HCT116 (cell line): ENCODE data around the gene POU6F1. TPM values are rescaled to one million over a fixed set of nuclear protein-coding genes. Genes with fewer than 3 reads are reported as not detected.

ENCODE experiments used
- ATAC-seq: fragments of 200-7000 bp; cut with Tn5 transposase; 2 replicates; pipeline ENCODE4 v1.9.1; 2020; ENCODE audit warnings: mild to moderate bottlenecking, moderate library complexity
- BruUV-seq: library from RNA; stranded (reverse); fragments of 400-500 nt; replicated peaks from 2 replicates; lab custom pipeline; 2021; lab: Mats Ljungman, UMichigan
- CTCF ChIA-PET: fragments of 300-600 bp; sonication (Branson Sonifier 250); formaldehyde crosslinking; loops from one replicate; lab custom pipeline; 2021; ENCODE audit warnings: antibody characterized with exemption; lab: Charles Lee
- POLR2A ChIA-PET: fragments of 300-600, 350-600 bp; sonication (Branson Sonifier 250); formaldehyde crosslinking; loops from one replicate; lab custom pipeline; 2021; ENCODE audit warnings: antibody characterized with exemption; lab: Charles Lee
- RAD21 ChIA-PET, 2 experiments: fragments of 300-600 bp; sonication (Branson Sonifier 250); formaldehyde crosslinking; loops; one replicate each; lab custom pipeline; 2023; ENCODE audit warnings: low total read pairs in 2 of 2; ENCODE audit not compliant: uncharacterized antibody in 2 of 2, unreplicated experiment in 2 of 2, low non-redundant PET in 1 of 2; lab: Charles Lee
- DNase-seq: peaks from one replicate; pipeline ENCODE4 v3.0.0-alpha.2; 2010; ENCODE audit warnings: low read depth, low spot score
- H2AFZ ChIP-seq: fragments of 200-600 bp; shearing (Covaris generic), sonication (generic); 2 replicates; pipeline ENCODE4 v1.6.1; 2017; ENCODE audit warnings: low read depth, mixed run types, mixed read lengths, antibody characterized with exemption, low read length; ENCODE audit not compliant: poor library complexity, severe bottlenecking
- H3K27ac ChIP-seq: 2 replicates; pipeline ENCODE4 v1.5.1; 2012; ENCODE audit warnings: low read depth, low read length
- H3K27me3 ChIP-seq: fragments of 200-600 bp; sonication (generic); 2 replicates; pipeline ENCODE4 v1.6.1; 2016; ENCODE audit warnings: mixed run types, low read length, mixed read lengths; ENCODE audit not compliant: insufficient read depth
- H3K36me3 ChIP-seq, 2 experiments: fragments of 200-500 bp in 1 of 2; fragments of 200-600 bp in 1 of 2; sonication (Bioruptor generic) in 1 of 2; sonication (generic) in 1 of 2; 2 replicates each; pipeline versions ENCODE4 v1.5.1 to v1.6.1; 2014 to 2016; ENCODE audit warnings: low read length in 2 of 2, inconsistent platforms in 1 of 2, mixed read lengths in 1 of 2, mixed run types in 1 of 2; ENCODE audit not compliant: insufficient read depth in 2 of 2, control insufficient read depth in 1 of 2
- H3K4me1 ChIP-seq, 2 experiments: fragments of 200-600 bp in 1 of 2; sonication (generic) in 1 of 2; 2 replicates each; pipeline versions ENCODE4 v1.5.1 to v1.6.1; 2012 to 2017; ENCODE audit warnings: low read length in 2 of 2, inconsistent platforms in 1 of 2, mild to moderate bottlenecking in 1 of 2, mixed read lengths in 1 of 2, mixed run types in 1 of 2, moderate library complexity in 1 of 2; ENCODE audit not compliant: insufficient read depth in 2 of 2, control insufficient read depth in 1 of 2
- H3K4me2 ChIP-seq: fragments of 200-600 bp; sonication (generic); 2 replicates; pipeline ENCODE4 v1.6.1; 2017; ENCODE audit warnings: mixed run types, low read length, mixed read lengths
- H3K4me3 ChIP-seq, 2 experiments: fragments of 200-600 bp in 1 of 2; sonication (generic) in 1 of 2; replicated peaks in 1 of 2; 2 replicates each; pipeline ENCODE4 v1.5.1; 2011 to 2016; ENCODE audit warnings: low read length in 2 of 2, control low read depth in 1 of 2, low read depth in 1 of 2, mild to moderate bottlenecking in 1 of 2, mixed read lengths in 1 of 2, mixed run types in 1 of 2
- H3K79me2 ChIP-seq: fragments of 200-600 bp; sonication (generic); 2 replicates; pipeline ENCODE4 v1.6.1; 2017; ENCODE audit warnings: mild to moderate bottlenecking, mixed run types, low read length, moderate library complexity, mixed read lengths; ENCODE audit not compliant: insufficient read depth
- H3K9ac ChIP-seq: fragments of 200-600 bp; sonication (generic); 2 replicates; pipeline ENCODE4 v1.6.1; 2016; ENCODE audit warnings: low read length, mixed read lengths
- H3K9me2 ChIP-seq: fragments of 200-600 bp; sonication (generic), shearing (Covaris generic); 2 replicates; pipeline ENCODE4 v1.6.1; 2017; ENCODE audit warnings: mixed run types, mild to moderate bottlenecking, moderate library complexity; ENCODE audit not compliant: insufficient read depth
- H3K9me3 ChIP-seq, 2 experiments: fragments of 200-500 bp in 1 of 2; fragments of 200-600 bp in 1 of 2; sonication (Bioruptor generic) in 1 of 2; sonication (generic) in 1 of 2; 2 replicates each; pipeline ENCODE4 v1.6.1; 2014 to 2017; ENCODE audit warnings: low read length in 2 of 2, mixed read lengths in 2 of 2, inconsistent platforms in 1 of 2, low read depth in 1 of 2, mild to moderate bottlenecking in 1 of 2, mixed run types in 1 of 2, moderate library complexity in 1 of 2; ENCODE audit not compliant: control insufficient read depth in 1 of 2, insufficient read depth in 1 of 2
- H4K20me1 ChIP-seq: fragments of 200-600 bp; sonication (generic), shearing (Covaris generic); 2 replicates; pipeline ENCODE4 v1.6.1; 2017; ENCODE audit warnings: mixed run types, mild to moderate bottlenecking, moderate library complexity; ENCODE audit not compliant: insufficient read depth
- CBX3 ChIP-seq: IDR thresholded peaks from 2 replicates; pipeline ENCODE4 v1.6.1; 2012; ENCODE audit warnings: low read depth
- EGR1 ChIP-seq: IDR thresholded peaks from 2 replicates; pipeline ENCODE4 v1.6.1; 2012; ENCODE audit warnings: low read depth
- ELF1 ChIP-seq: IDR thresholded peaks from 2 replicates; pipeline ENCODE4 v1.6.1; 2012; ENCODE audit warnings: low read depth, borderline replicate concordance
- EZH2phosphoT487 ChIP-seq: fragments of 200-600 bp; IDR thresholded peaks from 2 replicates; pipeline ENCODE4 v1.6.1; 2018; ENCODE audit warnings: antibody characterized with exemption, borderline replicate concordance
- FOSL1 ChIP-seq: IDR thresholded peaks from 2 replicates; pipeline ENCODE4 v1.6.1; 2012; ENCODE audit warnings: low read depth
- POLR2AphosphoS5 ChIP-seq: IDR thresholded peaks from 2 replicates; pipeline ENCODE4 v1.6.1; 2011; ENCODE audit warnings: mild to moderate bottlenecking, low read depth, low read length, moderate library complexity
- RAD21 ChIP-seq: IDR thresholded peaks from 2 replicates; pipeline ENCODE4 v1.6.1; 2012; ENCODE audit warnings: low read depth, mild to moderate bottlenecking
- SIN3A ChIP-seq: IDR thresholded peaks from 2 replicates; pipeline ENCODE4 v1.6.1; 2012; ENCODE audit warnings: low read depth
- SP1 ChIP-seq: IDR thresholded peaks from 2 replicates; pipeline ENCODE4 v1.6.1; 2012; ENCODE audit warnings: low read depth
- SRF ChIP-seq: IDR thresholded peaks from 2 replicates; pipeline ENCODE4 v1.6.1; 2012; ENCODE audit warnings: low read depth
- TCF7L2 ChIP-seq: IDR thresholded peaks from 2 replicates; pipeline ENCODE4 v1.7.0; 2011; ENCODE audit warnings: borderline replicate concordance, inconsistent platforms; ENCODE audit not compliant: insufficient read depth, insufficient read length; ENCODE audit errors: extremely low read depth
- ZNF274 ChIP-seq: fragments of 200-500 bp; sonication (Bioruptor generic); IDR thresholded peaks from 2 replicates; pipeline ENCODE4 v1.6.1; 2014; ENCODE audit warnings: mild to moderate bottlenecking, low read depth, low read length, inconsistent platforms
- intact Hi-C: fragments of 100-400 bp; cut with micrococcal nuclease; formaldehyde crosslinking; loops from 2 replicates; pipeline ENCODE4 v1.10.0; 2022
- total RNA-seq: library from RNA; stranded (reverse); gene quantifications from one replicate; pipeline ENCODE4 v1.2.1, GENCODE V29; 2021; ENCODE audit not compliant: unreplicated experiment
- TF ChIP-seq, protein P1 (sequence below): IDR thresholded peaks from 2 replicates; pipeline ENCODE4 v1.6.1; 2011; ENCODE audit warnings: mild to moderate bottlenecking, low read length, moderate library complexity; ENCODE audit not compliant: insufficient replicate concordance; ENCODE audit errors: extremely low read depth

POU6F1 gene
- total RNA-seq, 1 experiment from 2014 or later = 6.4 TPM

DNA sequence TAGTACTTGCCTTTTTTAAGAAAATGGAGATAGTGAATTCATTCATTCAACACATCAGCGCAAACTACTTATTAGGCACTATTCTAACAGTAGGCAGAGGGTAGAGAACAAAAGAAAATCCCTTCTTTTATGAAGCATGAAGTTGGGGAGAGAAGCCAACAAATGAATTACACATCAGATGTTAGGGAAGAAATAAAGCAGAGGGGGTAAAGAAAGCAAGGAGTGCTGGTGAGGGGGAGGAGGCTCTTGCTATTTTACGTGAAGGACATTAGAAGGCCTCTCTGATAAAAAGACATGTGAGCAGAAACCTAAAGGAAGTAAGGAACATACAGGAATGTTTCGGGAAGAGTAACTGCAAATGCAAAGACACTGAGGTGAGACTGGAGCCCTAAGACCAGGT, 67.1 kb downstream of the POU6F1 start:
- H3K36me3 ChIP-seq = no peaks in the 10 kb centered on the region

DNA sequence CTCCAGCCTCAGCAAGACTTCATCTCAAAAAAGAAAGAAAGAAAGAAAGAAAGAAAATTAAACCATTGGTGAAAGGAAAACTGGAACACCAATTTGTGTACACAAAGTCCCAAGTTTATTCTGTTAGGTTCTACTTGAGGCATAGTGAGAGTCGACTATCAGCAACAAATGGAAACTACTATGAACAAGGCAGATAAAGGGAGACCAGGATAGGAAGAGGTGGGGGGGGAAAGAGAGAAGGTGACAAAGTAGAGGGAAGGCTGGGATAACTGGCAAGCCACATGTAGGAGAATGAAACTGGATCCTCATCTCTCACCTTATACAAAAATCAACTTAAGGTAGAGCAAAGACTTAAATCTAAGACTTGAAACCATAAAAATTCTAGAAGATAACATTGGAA, 70.6 kb downstream of the POU6F1 start:
- no peak overlapping the region for H3K9ac ChIP-seq
- ChIA-PET RAD21 (no interaction called here), CTCF (no interaction called here), POLR2A (no interaction called here)
- no peak overlapping the region for H3K27ac ChIP-seq
- intact Hi-C loops = no loop called here
- H3K27me3 ChIP-seq = no peaks in the 10 kb centered on the region
- H3K36me3 ChIP-seq = no peaks in the 10 kb centered on the region
- H3K9me3 ChIP-seq = no peaks in the 10 kb centered on the region
- TF ChIP-seq, protein P1, sequence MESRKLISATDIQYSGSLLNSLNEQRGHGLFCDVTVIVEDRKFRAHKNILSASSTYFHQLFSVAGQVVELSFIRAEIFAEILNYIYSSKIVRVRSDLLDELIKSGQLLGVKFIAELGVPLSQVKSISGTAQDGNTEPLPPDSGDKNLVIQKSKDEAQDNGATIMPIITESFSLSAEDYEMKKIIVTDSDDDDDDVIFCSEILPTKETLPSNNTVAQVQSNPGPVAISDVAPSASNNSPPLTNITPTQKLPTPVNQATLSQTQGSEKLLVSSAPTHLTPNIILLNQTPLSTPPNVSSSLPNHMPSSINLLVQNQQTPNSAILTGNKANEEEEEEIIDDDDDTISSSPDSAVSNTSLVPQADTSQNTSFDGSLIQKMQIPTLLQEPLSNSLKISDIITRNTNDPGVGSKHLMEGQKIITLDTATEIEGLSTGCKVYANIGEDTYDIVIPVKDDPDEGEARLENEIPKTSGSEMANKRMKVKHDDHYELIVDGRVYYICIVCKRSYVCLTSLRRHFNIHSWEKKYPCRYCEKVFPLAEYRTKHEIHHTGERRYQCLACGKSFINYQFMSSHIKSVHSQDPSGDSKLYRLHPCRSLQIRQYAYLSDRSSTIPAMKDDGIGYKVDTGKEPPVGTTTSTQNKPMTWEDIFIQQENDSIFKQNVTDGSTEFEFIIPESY = no peak
- TF ChIP-seq ELF1 (no peak), FOSL1 (no peak), POLR2AphosphoS5 (no peak)
- TF ChIP-seq, all 23 proteins: peak for 0
- DNase-seq (no peak), ATAC-seq (no peak)
- H4K20me1 ChIP-seq = no peaks in the 10 kb centered on the region
- H3K4me3 ChIP-seq = no peak overlapping the region
- no TSS peak for BruUV-seq
- peaks cover 79% of the 10 kb centered on the region for H3K79me2 ChIP-seq
- H3K4me1 ChIP-seq = no peaks in the 10 kb centered on the region
- no peaks in the 10 kb centered on the region for H3K9me2 ChIP-seq
- no peak overlapping the region for H3K4me2 ChIP-seq
- H2AFZ ChIP-seq = no peak overlapping the region

More for the DNA sequence above, 67.1 kb downstream of the POU6F1 start:
- Histone ChIP-seq H4K20me1 (no peaks in the 10 kb centered on the region), H3K9me3 (no peaks in the 10 kb centered on the region), H2AFZ (no peak overlapping the region), H3K9ac (no peak overlapping the region), H3K27ac (no peak overlapping the region), H3K4me3 (no peak overlapping the region), H3K4me2 (no peak overlapping the region), H3K79me2 (peaks cover 77% of the 10 kb centered on the region)
- POLR2A ChIA-PET = no interaction called here
- RAD21 ChIA-PET = no interaction called here
- BruUV-seq = no TSS peak
- DNase-seq = no peak
- no peak for TF ChIP-seq CBX3
- TF ChIP-seq SRF = no peak
- no peak for TF ChIP-seq ZNF274
- TF ChIP-seq EZH2phosphoT487 = no peak
- no peak for TF ChIP-seq FOSL1
- TF ChIP-seq TCF7L2 = no peak
- TF ChIP-seq SP1 = no peak
- no peak for TF ChIP-seq RAD21
- TF ChIP-seq EGR1 = no peak
- no peak for TF ChIP-seq SIN3A
- TF ChIP-seq, all 23 proteins: peak for 0
- H3K27me3 ChIP-seq = no peaks in the 10 kb centered on the region
- intact Hi-C loops = no loop called here
- CTCF ChIA-PET = no interaction called here
- H3K9me2 ChIP-seq = no peaks in the 10 kb centered on the region
- no peak for ATAC-seq
- H3K4me1 ChIP-seq = no peaks in the 10 kb centered on the region
